Liver (tissue), 9 donors: ENCODE data around the gene MKKS. TPM values are rescaled to one million over a fixed set of nuclear protein-coding genes. Genes with fewer than 3 reads are reported as not detected.

Source experiments
- DNase-seq: peaks from one replicate; pipeline ENCODE4 v3.0.0-alpha.2; 2017; ENCODE audit warnings: low spot score
- H3K27ac ChIP-seq, 2 donors: one replicate each; pipeline ENCODE4 v1.7.0; 2013; ENCODE audit warnings: inconsistent platforms in 2 of 2, low read length in 2 of 2, control low read depth in 1 of 2, low read depth in 1 of 2, mild to moderate bottlenecking in 1 of 2
- H3K27me3 ChIP-seq, 4 donors: one replicate each; pipeline versions ENCODE4 v1.6.1 to v1.7.0; 2013; ENCODE audit warnings: low read length in 3 of 4, inconsistent platforms in 1 of 4, mild to moderate bottlenecking in 1 of 4, moderate library complexity in 1 of 4; ENCODE audit not compliant: control insufficient read depth in 4 of 4, insufficient read depth in 4 of 4
- H3K36me3 ChIP-seq, 4 donors: one replicate each; pipeline versions ENCODE4 v1.6.1 to v1.7.0; 2013; ENCODE audit warnings: low read length in 3 of 4, mild to moderate bottlenecking in 3 of 4, low read depth in 1 of 4, moderate library complexity in 1 of 4; ENCODE audit not compliant: control insufficient read depth in 4 of 4, insufficient read depth in 3 of 4
- H3K4me1 ChIP-seq, 4 donors: one replicate each; pipeline versions ENCODE4 v1.6.1 to v1.7.0; 2013; ENCODE audit warnings: low read length in 3 of 4, mild to moderate bottlenecking in 3 of 4, moderate library complexity in 1 of 4; ENCODE audit not compliant: control insufficient read depth in 4 of 4, insufficient read depth in 4 of 4
- H3K4me3 ChIP-seq, 3 donors: one replicate each; pipeline versions ENCODE4 v1.6.1 to v1.7.0; 2013; ENCODE audit warnings: low read length in 3 of 3, control low read depth in 1 of 3, low read depth in 1 of 3, mild to moderate bottlenecking in 1 of 3
- H3K9ac ChIP-seq, 2 donors: one replicate each; pipeline ENCODE4 v1.7.0; 2013; ENCODE audit warnings: low read length in 2 of 2, mild to moderate bottlenecking in 2 of 2, moderate library complexity in 2 of 2, control low read depth in 1 of 2, low read depth in 1 of 2
- H3K9me3 ChIP-seq, 4 donors: one replicate each; pipeline versions ENCODE4 v1.6.1 to v1.7.0; 2013; ENCODE audit warnings: low read length in 3 of 4; ENCODE audit not compliant: control insufficient read depth in 4 of 4
- EGR1 ChIP-seq, 2 donors: IDR thresholded peaks; 2 replicates each; pipeline ENCODE4 v1.6.1; 2016 to 2018; ENCODE audit warnings: antibody characterized with exemption in 2 of 2, low read depth in 2 of 2
- FOXA1 ChIP-seq: IDR thresholded peaks from 2 replicates; pipeline ENCODE4 v1.6.1; 2016; ENCODE audit warnings: antibody characterized with exemption
- FOXA2 ChIP-seq: IDR thresholded peaks from 2 replicates; pipeline ENCODE4 v1.6.1; 2016; ENCODE audit warnings: antibody characterized with exemption
- GABPA ChIP-seq, 2 donors: IDR thresholded peaks in 1 of 2; conservative IDR thresholded peaks in 1 of 2; 2 replicates each; pipeline ENCODE4 v1.6.1; 2016; ENCODE audit warnings: antibody characterized with exemption in 2 of 2, mild to moderate bottlenecking in 1 of 2, moderate library complexity in 1 of 2
- HNF4A ChIP-seq, 2 donors: conservative IDR thresholded peaks; 2 replicates each; pipeline ENCODE4 v1.6.1; 2016; ENCODE audit warnings: antibody characterized with exemption in 2 of 2, mild to moderate bottlenecking in 2 of 2
- HNF4G ChIP-seq: IDR thresholded peaks from 2 replicates; pipeline ENCODE4 v1.6.1; 2016; ENCODE audit warnings: antibody characterized with exemption
- JUND ChIP-seq, 2 donors: IDR thresholded peaks; 2 replicates each; pipeline ENCODE4 v1.6.1; 2016; ENCODE audit warnings: antibody characterized with exemption in 2 of 2
- MAX ChIP-seq: IDR thresholded peaks from 2 replicates; pipeline ENCODE4 v1.6.1; 2016; ENCODE audit warnings: antibody characterized with exemption
- NR2F2 ChIP-seq: IDR thresholded peaks from 2 replicates; pipeline ENCODE4 v1.6.1; 2016; ENCODE audit warnings: antibody characterized with exemption
- RAD21 ChIP-seq, 2 donors: IDR thresholded peaks; 2 replicates each; pipeline ENCODE4 v1.6.1; 2016; ENCODE audit warnings: antibody characterized with exemption in 2 of 2, mild to moderate bottlenecking in 2 of 2
- REST ChIP-seq: IDR thresholded peaks from 2 replicates; pipeline ENCODE4 v1.6.1; 2016; ENCODE audit warnings: antibody characterized with exemption, mild to moderate bottlenecking
- RXRA ChIP-seq, 2 donors: IDR thresholded peaks; 2 replicates each; pipeline ENCODE4 v1.6.1; 2017 to 2018; ENCODE audit warnings: antibody characterized with exemption in 2 of 2, mild to moderate bottlenecking in 1 of 2
- SP1 ChIP-seq: IDR thresholded peaks from 2 replicates; pipeline ENCODE4 v1.6.1; 2018; ENCODE audit warnings: antibody characterized with exemption, mild to moderate bottlenecking
- TAF1 ChIP-seq: conservative IDR thresholded peaks from 2 replicates; pipeline ENCODE4 v1.6.1; 2016; ENCODE audit warnings: antibody characterized with exemption, mild to moderate bottlenecking
- YY1 ChIP-seq: IDR thresholded peaks from 2 replicates; pipeline ENCODE4 v1.6.1; 2016; ENCODE audit warnings: antibody characterized with exemption, mild to moderate bottlenecking
- WGBS: extraction: QIAGEN DNeasy Blood & Tissue Kit; methylation state at CpG from one replicate; pipeline ENCODE4 v1.1.7; 2013; 5-methylcytosine and 5-hydroxymethylcytosine counted together
- polyA plus RNA-seq, 2 donors: library from polyadenylated mRNA; stranded (reverse) in 1 of 2; unstranded in 1 of 2; fragments of 200-250 nt in 1 of 2; fragments of >200 nt in 1 of 2; fragmentation: Nextera tagmentation in 1 of 2; extraction: Ambion mirVana in 1 of 2; gene quantifications; one replicate each; pipeline versions ENCODE4 v1.2.1 to v1.2.3, GENCODE V29; 2013 to 2015
- total RNA-seq, 2 donors: library from RNA; depleted of rRNA; stranded (reverse); fragments of >200 nt; gene quantifications; one replicate each; pipeline ENCODE4 v1.2.3, GENCODE V29; 2014
- TF ChIP-seq, protein P1 (sequence below): fragments of 150-350 bp; IDR thresholded peaks from 2 replicates; pipeline ENCODE4 v1.5.1; 2017; ENCODE audit warnings: improper control_type of control experiment, low read depth, low read length; ENCODE audit not compliant: missing input control
- TF ChIP-seq, protein P2 (sequence below): IDR thresholded peaks from 2 replicates; pipeline ENCODE4 v1.6.1; 2016; ENCODE audit warnings: antibody characterized with exemption
- TF ChIP-seq, protein P3 (sequence below): IDR thresholded peaks from 2 replicates; pipeline ENCODE4 v1.6.1; 2016; ENCODE audit warnings: antibody characterized with exemption
- donor health status: healthy.
- donor health status: healthy.
- donor health status: healthy.
- donor health status: healthy.
- donor health status: healthy.

MKKS gene
- total and polyA plus RNA-seq, 4 donors: 8.3 to 19.1 (median 14.7) TPM

- H3K27ac ChIP-seq: no peak overlapping the region
- no peak overlapping the region for H3K9ac ChIP-seq
- peaks cover 7 to 55% (median 43%) of the 10 kb centered on the region in 4 donors for H3K4me1 ChIP-seq
- 60% methylated on average over 4 of the region's 4 CpGs for WGBS
- H3K36me3 ChIP-seq: no peaks in the 10 kb centered on the region
- no peaks in the 10 kb centered on the region for H3K9me3 ChIP-seq
- DNase-seq: no peak
- TF ChIP-seq EGR1 (IDR thresholded peaks at IDR 0.05; ENCODE audit: low read depth in 2 of 2) (no peak), FOXA2 (no peak), RXRA (IDR thresholded peaks at IDR 0.05) (no peak), REST (no peak), SP1 (no peak), HNF4G (no peak), YY1 (no peak), GABPA (IDR thresholded peaks at IDR 0.05 in 1 of 2, conservative IDR thresholded peaks at IDR 0.05 in 1 of 2) (no peak), HNF4A (conservative IDR thresholded peaks at IDR 0.05) (no peak), JUND (IDR thresholded peaks at IDR 0.05) (no peak), MAX (no peak)
- TF ChIP-seq, protein P1, sequence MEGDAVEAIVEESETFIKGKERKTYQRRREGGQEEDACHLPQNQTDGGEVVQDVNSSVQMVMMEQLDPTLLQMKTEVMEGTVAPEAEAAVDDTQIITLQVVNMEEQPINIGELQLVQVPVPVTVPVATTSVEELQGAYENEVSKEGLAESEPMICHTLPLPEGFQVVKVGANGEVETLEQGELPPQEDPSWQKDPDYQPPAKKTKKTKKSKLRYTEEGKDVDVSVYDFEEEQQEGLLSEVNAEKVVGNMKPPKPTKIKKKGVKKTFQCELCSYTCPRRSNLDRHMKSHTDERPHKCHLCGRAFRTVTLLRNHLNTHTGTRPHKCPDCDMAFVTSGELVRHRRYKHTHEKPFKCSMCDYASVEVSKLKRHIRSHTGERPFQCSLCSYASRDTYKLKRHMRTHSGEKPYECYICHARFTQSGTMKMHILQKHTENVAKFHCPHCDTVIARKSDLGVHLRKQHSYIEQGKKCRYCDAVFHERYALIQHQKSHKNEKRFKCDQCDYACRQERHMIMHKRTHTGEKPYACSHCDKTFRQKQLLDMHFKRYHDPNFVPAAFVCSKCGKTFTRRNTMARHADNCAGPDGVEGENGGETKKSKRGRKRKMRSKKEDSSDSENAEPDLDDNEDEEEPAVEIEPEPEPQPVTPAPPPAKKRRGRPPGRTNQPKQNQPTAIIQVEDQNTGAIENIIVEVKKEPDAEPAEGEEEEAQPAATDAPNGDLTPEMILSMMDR: no peak
- TF ChIP-seq, protein P2, sequence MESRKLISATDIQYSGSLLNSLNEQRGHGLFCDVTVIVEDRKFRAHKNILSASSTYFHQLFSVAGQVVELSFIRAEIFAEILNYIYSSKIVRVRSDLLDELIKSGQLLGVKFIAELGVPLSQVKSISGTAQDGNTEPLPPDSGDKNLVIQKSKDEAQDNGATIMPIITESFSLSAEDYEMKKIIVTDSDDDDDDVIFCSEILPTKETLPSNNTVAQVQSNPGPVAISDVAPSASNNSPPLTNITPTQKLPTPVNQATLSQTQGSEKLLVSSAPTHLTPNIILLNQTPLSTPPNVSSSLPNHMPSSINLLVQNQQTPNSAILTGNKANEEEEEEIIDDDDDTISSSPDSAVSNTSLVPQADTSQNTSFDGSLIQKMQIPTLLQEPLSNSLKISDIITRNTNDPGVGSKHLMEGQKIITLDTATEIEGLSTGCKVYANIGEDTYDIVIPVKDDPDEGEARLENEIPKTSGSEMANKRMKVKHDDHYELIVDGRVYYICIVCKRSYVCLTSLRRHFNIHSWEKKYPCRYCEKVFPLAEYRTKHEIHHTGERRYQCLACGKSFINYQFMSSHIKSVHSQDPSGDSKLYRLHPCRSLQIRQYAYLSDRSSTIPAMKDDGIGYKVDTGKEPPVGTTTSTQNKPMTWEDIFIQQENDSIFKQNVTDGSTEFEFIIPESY: no peak
- H3K27me3 ChIP-seq: no peaks in the 10 kb centered on the region
- no peak overlapping the region for H3K4me3 ChIP-seq
Measured at GRCh38 chr20:10366898-10367692, 66.9 kb downstream of the MKKS start.

- WGBS: 61% methylated on average over 1 of the region's 1 CpG
- no peak for DNase-seq
Measured at GRCh38 chr20:10362674-10363073, 71.3 kb downstream of the MKKS start.

More at GRCh38 chr20:10362674-10363073, 71.3 kb downstream of the MKKS start:
- Histone ChIP-seq H3K27ac (no peak overlapping the region), H3K9me3 (no peaks in the 10 kb centered on the region), H3K36me3 (no peaks in the 10 kb centered on the region), H3K4me3 (no peak overlapping the region), H3K9ac (no peak overlapping the region), H3K4me1 (peaks cover 3 to 19% (median 12%) of the 10 kb centered on the region in 4 donors), H3K27me3 (no peaks in the 10 kb centered on the region)
- TF ChIP-seq FOXA2 (no peak), JUND (IDR thresholded peaks at IDR 0.05) (no peak), REST (no peak), GABPA (IDR thresholded peaks at IDR 0.05 in 1 of 2, conservative IDR thresholded peaks at IDR 0.05 in 1 of 2) (no peak), RAD21 (IDR thresholded peaks at IDR 0.05) (no peak), MAX (no peak), FOXA1 (no peak), TAF1 (no peak), NR2F2 (no peak), RXRA (IDR thresholded peaks at IDR 0.05) (no peak), YY1 (no peak), EGR1 (IDR thresholded peaks at IDR 0.05; ENCODE audit: low read depth in 2 of 2) (no peak)
- TF ChIP-seq, protein P3, sequence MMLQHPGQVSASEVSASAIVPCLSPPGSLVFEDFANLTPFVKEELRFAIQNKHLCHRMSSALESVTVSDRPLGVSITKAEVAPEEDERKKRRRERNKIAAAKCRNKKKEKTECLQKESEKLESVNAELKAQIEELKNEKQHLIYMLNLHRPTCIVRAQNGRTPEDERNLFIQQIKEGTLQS: no peak
